B cell (primary cell): ENCODE results near the gene TPST2. TPM values are rescaled to one million over a fixed set of nuclear protein-coding genes. Genes with fewer than 3 reads are reported as not detected.
A peak's percentile ranks its signal among the peaks of the same experiment; 100 is the strongest.

ENCODE experiments used
- ATAC-seq: fragments of 200-7000 bp; cut with Tn5 transposase; one replicate; pipeline ENCODE4 v1.10.0; 2021; ENCODE audit warnings: low read depth, mild to moderate bottlenecking, moderate number of reproducible peaks, moderate library complexity
- CTCF ChIA-PET: fragments of 350-600 bp; sonication (Branson Sonifier 250); formaldehyde crosslinking; loops from one replicate; lab custom pipeline; 2021; ENCODE audit warnings: antibody characterized with exemption, inconsistent platforms; lab: Charles Lee
- POLR2A ChIA-PET: fragments of 350-600 bp; sonication (Branson Sonifier 250); formaldehyde crosslinking; loops from one replicate; lab custom pipeline; 2021; ENCODE audit warnings: antibody characterized with exemption; lab: Charles Lee
- DNase-seq: peaks from one replicate; pipeline ENCODE4 v3.0.0; 2013
- H2AFZ ChIP-seq: 2 replicates; pipeline ENCODE4 v1.6.1; 2012; ENCODE audit warnings: mild to moderate bottlenecking, low read depth, low read length; ENCODE audit not compliant: insufficient read depth, poor library complexity, severe bottlenecking
- H3K27ac ChIP-seq, 2 donors: 1 replicate in 1 of 2; 2 replicates in 1 of 2; pipeline ENCODE4 v1.5.1; 2012 to 2013; ENCODE audit warnings: low read length in 2 of 2, mild to moderate bottlenecking in 2 of 2, moderate library complexity in 1 of 2
- H3K27me3 ChIP-seq, 4 experiments: fragments of 200-600 bp in 1 of 4; sonication (generic) in 1 of 4; replicated peaks in 1 of 4; 1 replicate in 2 of 4; 2 replicates in 2 of 4; pipeline versions ENCODE4 v1.6.1 to v1.7.0; 2013 to 2016; ENCODE audit warnings: low read length in 3 of 4, mild to moderate bottlenecking in 2 of 4, mixed read lengths in 1 of 4, moderate library complexity in 1 of 4; ENCODE audit not compliant: insufficient read depth in 4 of 4, control insufficient read depth in 3 of 4; ENCODE audit errors: control extremely low read depth in 1 of 4
- H3K36me3 ChIP-seq, 2 experiments: replicated peaks in 1 of 2; 1 replicate in 1 of 2; 2 replicates in 1 of 2; pipeline versions ENCODE4 v1.6.1 to v1.7.1; 2013; ENCODE audit warnings: low read length in 1 of 2; ENCODE audit not compliant: insufficient read depth in 2 of 2, control insufficient read depth in 1 of 2; ENCODE audit errors: control extremely low read depth in 1 of 2, extremely low read depth in 1 of 2
- H3K4me1 ChIP-seq, 2 donors: fragments of 200-600 bp in 1 of 2; sonication (generic) in 1 of 2; 1 replicate in 1 of 2; 2 replicates in 1 of 2; pipeline versions ENCODE4 v1.5.1 to v1.6.1; 2013 to 2017; ENCODE audit warnings: low read length in 2 of 2; ENCODE audit not compliant: control insufficient read depth in 2 of 2, insufficient read depth in 2 of 2
- H3K4me2 ChIP-seq: replicated peaks from 2 replicates; pipeline ENCODE3; 2012; ENCODE audit warnings: mild to moderate bottlenecking, low read depth, low read length; ENCODE audit not compliant: poor library complexity, severe bottlenecking
- H3K4me3 ChIP-seq, 5 experiments: fragments of 200-600 bp in 1 of 5; sonication (generic) in 1 of 5; 1 replicate in 3 of 5; 2 replicates in 2 of 5; pipeline versions ENCODE4 v1.5.1 to v1.7.0; 2011 to 2016; ENCODE audit warnings: low read length in 4 of 5, mild to moderate bottlenecking in 4 of 5, low read depth in 2 of 5, control low read depth in 1 of 5, moderate library complexity in 1 of 5; ENCODE audit not compliant: insufficient read depth in 1 of 5; ENCODE audit errors: control extremely low read depth in 1 of 5, extremely low read depth in 1 of 5
- H3K79me2 ChIP-seq: fragments of 200-600 bp; sonication (generic); one replicate; pipeline ENCODE4 v1.6.0; 2016; ENCODE audit warnings: low read length; ENCODE audit not compliant: control insufficient read depth, insufficient read depth
- H3K9ac ChIP-seq: fragments of 200-600 bp; sonication (generic); 2 replicates; pipeline ENCODE4 v1.6.1; 2017; ENCODE audit warnings: mild to moderate bottlenecking, low read length, moderate library complexity
- H3K9me3 ChIP-seq, 3 donors: one replicate each; pipeline versions ENCODE4 v1.6.1 to v1.7.1; 2013; ENCODE audit warnings: low read length in 2 of 3; ENCODE audit not compliant: control insufficient read depth in 2 of 3, insufficient read depth in 1 of 3; ENCODE audit errors: control extremely low read depth in 1 of 3
- H4K20me1 ChIP-seq: 2 replicates; pipeline ENCODE4 v1.6.0; 2012; ENCODE audit warnings: mild to moderate bottlenecking, low read length; ENCODE audit not compliant: insufficient read depth, control insufficient read depth, poor library complexity, severe bottlenecking
- H3K27ac Mint-ChIP-seq: one replicate; pipeline ENCODE4 v1.8.0; 2021; ENCODE audit warnings: mixed read lengths
- H3K27me3 Mint-ChIP-seq: one replicate; pipeline ENCODE4 v1.8.0; 2021; ENCODE audit warnings: mixed read lengths
- H3K4me1 Mint-ChIP-seq: one replicate; pipeline ENCODE4 v1.8.0; 2021; ENCODE audit warnings: mixed read lengths
- H3K4me3 Mint-ChIP-seq: one replicate; pipeline ENCODE4 v1.8.0; 2021; ENCODE audit warnings: mixed read lengths
- H3K9me3 Mint-ChIP-seq: one replicate; pipeline ENCODE4 v1.8.0; 2022; ENCODE audit warnings: mixed read lengths; ENCODE audit not compliant: insufficient read depth
- EZH2 ChIP-seq: IDR thresholded peaks from 2 replicates; pipeline ENCODE4 v1.6.1; 2012; ENCODE audit warnings: borderline replicate concordance, low read depth, mild to moderate bottlenecking, moderate library complexity, low read length; ENCODE audit not compliant: insufficient read depth, poor library complexity, severe bottlenecking
- WGBS: methylation state at CpG from one replicate; pipeline ENCODE4 v1.1.5; 2013; ENCODE audit warnings: missing lambda C conversion rate; ENCODE audit not compliant: insufficient coverage; 5-methylcytosine and 5-hydroxymethylcytosine counted together
- intact Hi-C: fragments of 100-400 bp; cut with micrococcal nuclease; formaldehyde crosslinking; loops from one replicate; pipeline ENCODE4 v1.10.0; 2022
- polyA plus RNA-seq: library from polyadenylated mRNA; depleted of rRNA; stranded (reverse); fragments of >200 nt; gene quantifications from 2 replicates; pipeline ENCODE4 v1.2.3, GENCODE V29; 2012
- total RNA-seq, 2 donors: library from RNA; stranded (reverse); fragments of 120-200 nt in 1 of 2; gene quantifications; 1 replicate in 1 of 2; 2 replicates in 1 of 2; pipeline versions ENCODE4 v1.2.3 to v1.2.4, GENCODE V29; 2013 to 2022
- TF ChIP-seq, protein P1 (sequence below): fragments of 200-600 bp; IDR thresholded peaks from one replicate; pipeline ENCODE4 v1.8.0; 2022; ENCODE audit warnings: antibody characterized with exemption, mild to moderate bottlenecking

Gene TPST2
- total and polyA plus RNA-seq, 2 donors (not counting 1 experiment from before 2014, with no cell fraction given), result 16.6 to 43.1 TPM

- no peaks in the 10 kb centered on the region for H3K27me3 Mint-ChIP-seq
- Histone ChIP-seq H2AFZ (no peak overlapping the region), H3K36me3 (peaks cover 4 to 14% of the 10 kb centered on the region in 2 experiments), H3K27me3 (no peaks in the 10 kb centered on the region), H4K20me1 (no peaks in the 10 kb centered on the region), H3K79me2 (peaks cover 54% of the 10 kb centered on the region), H3K27ac (no peak overlapping the region), H3K9ac (no peak overlapping the region), H3K4me2 (no peak overlapping the region), H3K4me1 (peaks cover 17 to 21% of the 10 kb centered on the region in 2 donors), H3K9me3 (no peaks in the 10 kb centered on the region), H3K4me3 (no peak overlapping the region)
- H3K27ac Mint-ChIP-seq, result no peak overlapping the region
- CTCF ChIA-PET, result interaction anchor here (0.6 to 3.6 kb wide), 2 partner anchors 9 to 12 kb away, joined by 3 to 18 read pairs; no protein-coding TSS in a partner anchor
- peak overlapping the region; percentile 100 for H3K4me3 Mint-ChIP-seq
- TF ChIP-seq EZH2, result no peak
- TF ChIP-seq, protein P1, sequence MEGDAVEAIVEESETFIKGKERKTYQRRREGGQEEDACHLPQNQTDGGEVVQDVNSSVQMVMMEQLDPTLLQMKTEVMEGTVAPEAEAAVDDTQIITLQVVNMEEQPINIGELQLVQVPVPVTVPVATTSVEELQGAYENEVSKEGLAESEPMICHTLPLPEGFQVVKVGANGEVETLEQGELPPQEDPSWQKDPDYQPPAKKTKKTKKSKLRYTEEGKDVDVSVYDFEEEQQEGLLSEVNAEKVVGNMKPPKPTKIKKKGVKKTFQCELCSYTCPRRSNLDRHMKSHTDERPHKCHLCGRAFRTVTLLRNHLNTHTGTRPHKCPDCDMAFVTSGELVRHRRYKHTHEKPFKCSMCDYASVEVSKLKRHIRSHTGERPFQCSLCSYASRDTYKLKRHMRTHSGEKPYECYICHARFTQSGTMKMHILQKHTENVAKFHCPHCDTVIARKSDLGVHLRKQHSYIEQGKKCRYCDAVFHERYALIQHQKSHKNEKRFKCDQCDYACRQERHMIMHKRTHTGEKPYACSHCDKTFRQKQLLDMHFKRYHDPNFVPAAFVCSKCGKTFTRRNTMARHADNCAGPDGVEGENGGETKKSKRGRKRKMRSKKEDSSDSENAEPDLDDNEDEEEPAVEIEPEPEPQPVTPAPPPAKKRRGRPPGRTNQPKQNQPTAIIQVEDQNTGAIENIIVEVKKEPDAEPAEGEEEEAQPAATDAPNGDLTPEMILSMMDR, result no peak
- no peak for ATAC-seq
- no peaks in the 10 kb centered on the region for H3K9me3 Mint-ChIP-seq
- H3K4me1 Mint-ChIP-seq, result peaks cover 41% of the 10 kb centered on the region
- no peak for DNase-seq
- intact Hi-C loops, result loop anchor here (1.0 kb wide), 1 partner anchor 21 kb away; no protein-coding TSS in a partner anchor
- POLR2A ChIA-PET, result no interaction called here
- 100% methylated on average over 1 of the region's 1 CpG for WGBS
Observed at GRCh38 chr22:26513838-26514237, 76.1 kb downstream of the TPST2 start.

DNA sequence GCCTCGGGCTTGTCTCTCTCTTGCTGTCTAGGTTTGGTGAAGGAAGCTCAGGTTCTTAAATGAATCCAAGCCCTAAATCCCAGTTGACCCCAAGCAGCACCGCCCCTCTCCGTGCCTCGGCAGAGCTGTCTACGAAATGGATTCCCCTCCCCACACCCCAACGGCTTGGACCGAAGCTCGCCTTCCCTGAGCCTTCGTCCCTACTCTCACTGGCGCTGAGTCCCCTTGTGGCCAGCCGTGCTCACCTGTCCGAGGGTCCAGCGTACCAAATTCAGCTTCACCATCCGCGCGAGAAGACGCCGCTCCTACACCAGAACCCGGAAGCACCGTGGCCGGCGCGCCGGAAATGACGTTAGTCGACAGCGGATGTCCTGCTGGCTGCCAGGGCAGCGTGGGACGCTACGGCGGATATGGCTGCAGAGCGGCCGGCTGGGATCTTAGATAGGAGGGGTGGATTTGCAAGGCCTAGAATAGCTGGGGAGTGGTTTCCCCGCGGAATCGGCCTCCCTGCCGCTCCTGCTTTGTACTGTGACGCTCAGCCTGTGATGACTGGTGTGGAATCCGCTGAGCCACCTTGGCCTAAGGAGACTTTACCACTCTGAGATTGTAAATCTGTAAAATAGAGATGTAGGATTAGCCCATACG is 77.7 kb downstream of the TPST2 start, which contains the start of gene TFIP11:
Gene TFIP11, minus strand, starts transcription at position 325 of the 645 bp plus-strand sequence. CDS start 2,201 bp downstream, outside the sequence.
- Histone ChIP-seq H3K79me2 (peaks cover 60% of the 10 kb centered on the region), H3K9me3 (no peaks in the 10 kb centered on the region), H3K9ac (peak within 1 kb of the TSS; percentile 99), H3K27ac (peak within 1 kb of the TSS; percentile 62 to 94), H3K4me3 (peak within 1 kb of the TSS; percentile 72 to 97 (median 81)), H3K4me2 (peak within 1 kb of the TSS; percentile 90), H3K4me1 (peaks cover 17 to 21% of the 10 kb centered on the region in 2 donors), H3K27me3 (no peaks in the 10 kb centered on the region), H2AFZ (peak within 1 kb of the TSS; percentile 98), H3K36me3 (peaks cover 4 to 24% of the 10 kb centered on the region in 2 experiments), H4K20me1 (no peaks in the 10 kb centered on the region)
- CTCF ChIA-PET, result interaction anchor here (1.9 to 3.6 kb wide), 2 partner anchors 11 to 23 kb away, joined by 7 to 18 read pairs; no protein-coding TSS in a partner anchor
- POLR2A ChIA-PET, result interaction anchor here (1.1 to 1.9 kb wide), 3 partner anchors 22 to 145 kb away, joined by 3 to 8 read pairs (median 6); partner anchors contain the start of genes HPS4, MIAT and SRRD
- H3K9me3 Mint-ChIP-seq, result no peaks in the 10 kb centered on the region
- peak within 1 kb of the TSS; percentile 100 for H3K4me3 Mint-ChIP-seq
- H3K4me1 Mint-ChIP-seq, result peaks cover 41% of the 10 kb centered on the region
- ATAC-seq (peak; percentile 95), DNase-seq (peak; percentile 91)
- intact Hi-C loops, result loop anchor here (1.0 kb wide), 4 partner anchors 29 to 160 kb away; partner anchors contain the start of genes HPS4, SRRD and TPST2
- WGBS, result under 1% methylated on average over 39 of the region's 40 CpGs
- peak within 1 kb of the TSS; percentile 96 for H3K27ac Mint-ChIP-seq
- H3K27me3 Mint-ChIP-seq, result no peaks in the 10 kb centered on the region
- TF ChIP-seq, protein P1, result no peak
